Stimulated activated CD4-positive, alpha-beta T cell treated with anti-CD3 and anti-CD28 coated beads, Interleukin-12 subunit alpha, Interleukin-12 subunit beta, amount 100 ng/mL, for 24 hours (primary cell): Measurements from ENCODE around the gene SATB1.
A peak's percentile ranks its signal among the peaks of the same experiment; 100 is the strongest.

Experiments
- DNase-seq, 2 experiments: peaks; one replicate each; pipeline ENCODE4 v3.0.0-alpha.2; 2020; ENCODE audit warnings: low read depth in 2 of 2

The SATB1 gene

DNA sequence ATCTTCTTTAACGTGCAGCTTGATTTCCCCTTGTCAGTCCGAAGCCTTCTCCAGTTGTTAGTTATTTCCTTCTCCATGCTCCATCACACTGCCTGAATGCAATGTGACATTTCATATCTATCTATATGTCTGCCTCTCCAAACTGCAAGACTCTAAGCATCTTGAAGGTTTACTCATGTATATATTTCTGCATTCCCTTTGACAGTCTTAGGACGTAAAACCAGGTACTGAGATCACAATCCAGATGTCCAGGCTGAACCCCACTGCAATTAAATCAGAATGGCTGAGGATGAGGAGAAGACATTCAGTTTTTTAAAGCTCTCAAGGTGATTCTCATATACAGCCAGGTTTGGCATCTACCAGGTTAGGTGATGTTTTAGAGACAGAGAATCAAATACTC lies 6.1 kb upstream of the SATB1 start:
- no peak for DNase-seq

DNA sequence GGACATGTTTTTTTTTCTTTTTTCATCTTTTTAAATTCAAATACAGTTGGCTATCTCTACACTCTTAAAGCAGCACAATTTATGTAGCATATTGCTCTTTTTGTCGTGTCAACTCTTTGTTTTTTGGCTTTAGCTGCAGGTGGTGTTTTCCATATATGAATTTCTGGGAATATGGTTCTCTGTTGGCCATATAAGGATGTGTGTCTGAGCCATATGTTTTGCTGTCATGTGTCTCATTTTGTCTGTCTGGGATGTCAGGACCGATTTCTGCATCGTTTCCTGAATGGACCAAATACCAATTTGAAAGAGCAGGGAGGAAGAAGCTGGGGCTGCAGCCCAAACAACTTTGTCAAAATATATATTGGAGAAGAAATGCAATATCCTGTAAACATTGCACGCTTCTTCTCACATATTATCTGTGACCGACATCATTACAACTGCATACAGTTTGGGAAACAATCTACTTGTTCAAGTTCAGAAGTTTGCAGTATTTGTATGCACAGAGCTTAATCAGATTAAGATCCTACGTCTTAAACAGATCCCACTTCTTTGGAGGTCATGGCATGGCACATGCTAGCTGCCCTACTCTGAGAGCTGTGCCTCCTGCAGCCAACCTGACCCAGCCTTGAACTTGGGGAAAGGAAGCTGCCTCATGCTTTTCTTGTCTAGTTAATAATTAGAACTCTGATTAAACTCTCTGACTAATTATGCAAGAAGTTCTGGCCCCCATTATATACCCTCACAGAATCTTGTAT lies 4.0 kb upstream of the SATB1 start:
- no peak for DNase-seq

DNA sequence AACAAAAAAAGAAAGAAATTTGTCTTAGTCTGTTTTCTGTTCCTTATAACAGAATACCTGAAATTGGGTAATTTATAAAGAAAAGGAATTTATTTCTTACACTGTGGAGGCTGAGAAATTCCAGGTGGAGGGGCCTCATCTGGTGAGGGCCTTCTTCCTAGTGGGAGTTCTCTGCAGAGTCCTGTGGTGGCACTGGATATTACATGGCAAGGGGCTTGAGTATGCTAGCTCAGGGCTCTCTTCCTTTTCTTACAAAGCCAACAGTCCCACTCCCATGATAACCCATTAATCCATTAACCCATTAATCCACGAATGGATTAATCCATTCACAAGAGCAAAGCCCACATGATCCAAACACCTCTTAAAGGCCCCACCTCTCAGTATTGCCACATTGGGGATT lies 2.9 kb upstream of the SATB1 start:
- DNase-seq, result no peak

DNA sequence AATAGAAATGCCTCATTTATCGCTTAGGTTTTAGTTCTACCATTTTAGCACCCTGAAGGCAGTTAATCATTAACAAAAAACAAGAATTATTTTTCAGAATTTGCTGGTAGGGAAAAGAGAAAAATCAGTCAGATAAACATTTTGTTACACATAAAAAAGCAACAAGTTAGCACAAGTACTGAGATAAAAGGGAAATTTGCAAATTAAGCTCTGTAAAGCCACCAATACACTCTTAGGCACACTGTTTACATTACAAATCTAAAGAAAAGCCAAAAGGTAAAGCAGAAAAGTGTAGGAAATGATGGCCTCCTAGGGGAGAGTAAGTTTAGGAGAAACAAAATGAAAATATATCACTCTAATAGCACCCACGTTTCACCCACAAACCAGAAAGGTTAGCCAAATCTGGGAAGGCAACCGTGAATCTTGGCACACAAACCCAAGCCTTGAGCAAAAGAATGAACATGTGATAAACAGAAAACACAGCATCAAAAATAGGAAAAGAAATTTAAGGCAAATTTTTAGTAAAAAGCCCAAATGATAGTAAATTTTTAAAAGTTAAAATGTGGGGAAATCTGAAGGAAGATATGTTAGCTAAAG lies 1.6 kb upstream of the SATB1 start:
- no peak for DNase-seq

DNA sequence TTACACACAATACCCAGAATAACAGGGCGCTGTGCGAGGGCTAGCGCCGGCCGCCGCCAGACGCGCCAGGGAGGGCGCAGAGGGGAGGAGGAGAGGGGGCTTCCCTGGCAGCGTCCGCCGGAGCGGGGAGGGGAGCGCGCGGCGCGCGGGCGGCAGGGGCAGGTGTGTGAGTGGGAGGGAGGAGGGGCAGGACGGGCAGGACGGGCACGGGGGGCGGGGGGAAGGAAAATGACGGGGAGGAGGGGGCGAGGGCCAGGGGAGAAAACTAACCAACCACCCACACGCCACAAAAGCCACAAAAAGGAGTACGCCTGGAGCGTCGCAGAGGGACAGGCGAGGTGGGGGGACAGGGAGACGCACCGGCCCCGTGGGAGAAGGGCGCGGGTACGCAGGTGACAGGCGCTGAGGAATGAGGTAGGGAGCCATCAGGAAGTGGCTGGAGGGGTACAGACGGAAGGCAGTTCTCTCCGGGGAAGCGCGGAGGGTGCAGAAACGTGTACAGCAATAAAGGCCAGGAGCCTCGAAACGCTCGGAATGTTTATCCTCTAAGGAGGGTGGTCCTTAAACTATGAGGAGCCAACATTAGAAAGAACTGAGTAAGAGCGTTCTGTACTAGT lies 610 bp upstream of the SATB1 start:
- DNase-seq, result peak; percentile 37 to 65

DNA sequence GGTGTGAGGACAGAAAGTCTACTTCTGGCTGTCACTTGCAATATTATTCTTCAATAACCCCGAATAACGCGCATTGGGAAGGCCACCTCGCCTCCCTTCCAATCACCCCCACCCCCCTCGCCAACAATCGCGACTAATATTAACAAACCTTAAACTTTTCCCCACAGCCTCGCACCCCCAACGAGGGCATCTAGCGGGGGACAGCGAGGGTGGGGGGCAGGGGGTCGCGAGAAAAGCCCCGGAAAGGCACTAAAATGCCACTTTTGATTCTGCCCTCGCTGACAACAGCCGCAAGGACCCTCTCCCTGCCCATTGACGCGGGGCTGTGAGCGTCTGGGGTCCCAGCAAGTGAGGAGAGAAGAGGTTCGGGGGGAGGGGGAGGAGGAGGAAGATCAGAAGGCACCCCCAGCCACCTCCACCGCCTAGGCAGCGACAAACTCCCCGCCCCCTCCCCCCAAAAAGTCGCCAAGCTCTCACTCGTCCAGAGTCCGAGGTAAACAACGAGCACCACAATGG lies 868 bp downstream of the SATB1 start:
- DNase-seq, result no peak

DNA sequence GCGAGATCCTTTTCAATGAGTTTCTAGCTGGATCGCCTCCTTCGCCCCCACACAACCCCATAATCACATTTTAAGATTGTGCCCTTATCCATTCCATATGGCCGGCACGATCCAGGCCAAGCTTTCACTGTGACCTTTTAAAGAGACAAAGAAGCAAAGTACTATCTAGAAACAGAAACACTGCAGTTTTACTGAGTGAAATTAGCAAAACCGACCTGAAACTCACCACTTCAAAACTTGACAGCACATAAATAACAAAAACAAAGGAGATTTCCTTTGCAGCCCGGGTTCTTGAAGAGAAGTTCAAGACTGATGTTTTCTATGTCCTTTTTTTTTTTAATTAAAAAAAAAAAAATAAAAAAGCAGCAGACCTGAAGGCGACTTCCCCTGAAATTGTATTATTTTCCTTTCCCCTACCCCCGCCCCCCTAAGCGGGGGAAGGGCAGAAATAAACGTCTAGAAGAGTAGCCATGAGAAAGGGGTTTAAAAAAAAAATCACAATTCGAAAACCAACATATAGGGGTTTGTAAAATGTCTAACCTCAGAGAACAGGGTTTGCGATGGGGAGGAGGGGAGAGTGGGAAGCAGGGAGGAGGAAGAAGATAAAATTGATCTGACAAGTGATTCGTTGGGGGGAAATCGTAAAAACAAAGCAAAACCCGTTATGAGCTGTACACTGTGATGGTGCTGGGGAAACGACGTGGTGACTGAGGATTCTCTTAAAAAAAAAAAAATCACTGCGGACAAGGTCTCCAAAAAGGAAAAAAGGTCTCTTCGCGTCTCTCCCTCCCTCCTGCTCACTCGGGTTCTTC lies 1.5 kb downstream of the SATB1 start:
- no peak for DNase-seq

DNA sequence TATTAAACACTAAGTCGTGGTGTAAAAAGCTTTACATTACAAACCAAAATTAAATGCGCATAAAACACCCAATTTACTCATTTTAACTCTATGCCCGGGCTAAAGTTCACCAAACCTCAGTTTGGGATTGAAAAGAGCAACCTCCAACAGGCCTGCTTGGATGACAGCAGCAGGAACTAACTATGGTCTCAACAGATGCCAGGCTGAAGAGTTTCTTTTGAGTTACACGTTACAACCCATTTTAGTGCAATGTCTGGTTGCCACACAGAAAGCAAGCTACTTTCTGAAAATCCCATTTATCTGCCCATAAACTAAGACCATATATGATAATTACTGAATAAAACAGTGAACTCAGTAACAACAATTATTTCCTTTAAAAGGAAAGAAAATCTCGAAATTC lies 2.2 kb downstream of the SATB1 start:
- no peak for DNase-seq

DNA sequence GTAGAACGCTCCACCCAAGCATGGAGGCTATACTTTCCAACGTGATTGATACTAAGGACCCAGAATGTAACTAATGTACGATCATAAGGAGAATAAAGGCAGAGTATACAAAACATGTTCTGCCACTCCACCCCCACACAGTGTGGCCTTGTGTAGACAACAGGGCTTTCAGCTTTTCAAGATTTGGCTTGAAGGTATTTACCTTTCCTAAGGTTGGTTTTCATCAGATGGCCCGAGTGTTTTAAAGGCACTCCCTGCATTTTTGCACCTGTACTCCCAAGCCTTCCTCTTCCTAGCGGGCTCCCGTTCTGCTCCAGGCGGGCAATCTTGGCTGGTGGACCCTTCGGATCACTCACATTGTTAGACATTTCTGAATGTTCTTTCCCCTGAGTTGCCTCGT lies 4.6 kb downstream of the SATB1 start:
- DNase-seq, result no peak

DNA sequence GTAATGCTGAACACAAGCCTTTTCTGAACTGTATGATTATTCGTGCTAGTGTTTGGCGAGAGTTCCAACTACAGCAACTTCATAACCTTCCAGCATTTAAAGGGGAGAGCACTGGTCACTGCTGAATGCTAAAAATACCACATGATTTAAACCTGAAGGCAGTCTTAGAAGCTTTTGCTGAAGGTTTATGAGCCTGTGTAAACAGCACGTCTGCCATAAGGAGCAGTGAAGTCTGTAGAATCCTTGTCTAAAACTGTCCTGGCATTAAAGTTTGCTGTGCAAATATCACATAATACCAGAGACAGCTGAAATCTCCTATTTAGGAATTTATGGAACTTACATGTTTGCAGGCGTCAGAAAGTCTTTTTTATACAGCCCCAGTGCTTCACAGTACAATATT lies 5.9 kb downstream of the SATB1 start:
- DNase-seq, result no peak

DNA sequence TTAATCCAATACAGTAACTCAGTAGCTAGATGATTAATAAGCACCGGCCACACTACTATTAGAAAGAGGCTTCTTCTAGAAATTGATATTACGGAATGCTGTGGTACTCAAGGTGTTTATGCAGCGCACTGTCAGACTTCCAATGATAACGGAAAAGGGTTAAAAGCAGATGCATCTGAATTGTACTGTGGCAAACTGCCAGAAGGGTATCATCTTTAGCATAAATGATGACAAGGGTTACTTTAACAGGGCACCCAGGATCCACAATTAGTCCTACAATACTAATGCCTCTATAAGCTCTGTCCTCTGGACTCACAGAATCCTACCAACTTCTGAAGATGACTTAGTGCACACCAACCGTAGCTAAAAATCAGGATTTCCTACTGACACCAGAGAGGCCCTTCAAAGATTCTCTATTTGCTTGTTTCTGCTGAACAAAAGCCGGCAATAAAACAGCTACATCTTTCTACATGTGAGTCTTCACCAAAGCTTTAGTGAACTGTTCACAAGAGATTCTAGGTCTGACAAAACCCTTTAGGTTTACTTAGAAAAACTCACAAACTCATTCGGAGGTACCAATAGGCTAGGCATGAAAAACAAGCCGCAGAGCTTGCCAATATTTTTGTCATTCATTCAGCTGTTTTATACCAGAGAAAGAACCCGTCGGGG lies 7.1 kb downstream of the SATB1 start:
- DNase-seq, result no peak

DNA sequence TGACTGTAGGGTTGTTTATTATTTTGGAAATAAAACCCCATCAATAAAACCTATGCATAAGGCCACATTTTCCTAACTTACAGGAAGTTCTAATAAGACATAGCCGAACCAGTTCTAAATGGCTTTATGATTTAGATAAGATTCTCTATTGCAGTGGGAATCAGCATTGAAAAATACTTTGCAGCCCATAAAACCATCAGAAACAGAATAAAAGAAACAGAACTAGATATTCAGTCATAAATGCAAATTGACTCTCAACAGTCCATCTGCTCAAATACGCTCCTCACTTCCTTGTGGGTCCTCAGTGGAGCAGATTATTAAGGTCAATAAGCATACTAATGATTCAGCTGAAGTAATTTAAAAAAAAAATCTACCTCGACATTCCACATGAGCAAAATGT lies 8.8 kb downstream of the SATB1 start:
- no peak for DNase-seq

DNA sequence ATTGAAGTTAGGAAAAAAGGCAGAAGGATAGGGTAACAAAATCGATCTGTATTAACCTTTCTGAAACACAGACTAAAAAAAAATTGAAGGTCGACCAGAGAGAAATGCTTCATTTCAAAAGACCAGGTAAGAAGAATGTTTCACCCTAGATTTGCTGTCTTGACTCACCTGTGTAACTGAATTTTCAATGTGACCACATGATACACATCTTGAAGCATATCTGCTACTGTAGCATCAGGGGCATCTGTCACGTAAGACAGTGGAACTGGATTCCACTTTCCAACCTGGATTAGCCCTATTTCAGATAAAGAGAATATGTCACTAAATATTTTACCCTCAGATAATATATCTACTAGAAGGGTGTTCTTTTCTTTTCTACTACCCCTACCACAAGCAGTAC lies 9.3 kb downstream of the SATB1 start:
- DNase-seq, result no peak

DNA sequence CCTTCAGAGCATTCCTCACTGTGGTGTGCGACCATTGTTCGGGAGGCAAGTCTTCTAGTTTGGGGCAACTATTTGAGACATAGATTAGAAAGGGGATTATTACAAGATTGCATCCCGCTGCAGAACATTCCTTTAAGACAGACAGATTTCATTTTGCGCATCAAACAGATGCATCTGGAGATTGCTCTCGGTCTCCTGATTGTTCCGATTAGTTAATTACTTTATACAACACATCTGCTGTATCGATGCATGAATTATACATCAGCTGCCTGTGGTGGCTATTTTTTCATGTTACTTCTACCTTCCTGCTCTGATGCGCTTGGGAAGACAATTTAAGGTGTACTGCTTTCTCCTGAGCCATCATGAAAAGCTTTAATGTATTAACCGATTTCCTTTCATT lies 10.0 kb downstream of the SATB1 start:
- DNase-seq, result no peak

DNA sequence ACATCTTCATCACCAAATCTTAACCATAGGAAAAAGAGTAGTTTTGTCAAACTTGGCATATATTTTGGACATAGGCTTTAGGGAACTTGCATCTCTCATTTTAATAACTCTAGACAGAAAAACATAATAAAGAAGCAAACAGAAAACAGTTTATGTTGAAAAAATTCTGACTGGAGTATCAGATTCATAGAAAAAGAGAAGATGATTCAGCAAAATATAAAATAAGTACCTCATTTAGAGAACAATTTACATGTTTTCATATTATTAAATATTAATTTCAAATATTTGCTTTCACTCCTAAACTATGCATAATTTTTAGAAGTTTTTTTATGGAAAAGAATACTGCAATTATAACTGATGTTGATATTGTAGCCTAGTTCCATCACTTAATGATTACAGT lies 12.5 kb downstream of the SATB1 start:
- no peak for DNase-seq

DNA sequence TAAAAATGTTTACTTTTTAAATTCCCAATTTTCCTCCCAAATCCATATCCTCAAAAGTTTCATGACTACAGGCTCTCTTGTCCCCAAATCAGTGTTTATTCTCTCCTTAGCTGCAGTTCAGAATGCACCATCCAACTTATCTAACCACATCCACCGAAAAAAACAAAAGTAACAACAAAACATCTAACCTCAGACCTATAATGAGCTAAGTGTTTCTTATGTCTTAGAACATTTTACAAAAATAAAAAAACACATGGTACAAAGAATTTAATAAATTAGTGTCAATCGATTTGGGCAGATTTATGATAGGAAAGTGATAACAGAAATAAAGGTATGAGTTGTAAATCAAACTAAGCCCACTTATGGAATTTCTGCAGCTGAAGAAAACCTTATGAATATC lies 13.6 kb downstream of the SATB1 start:
- no peak for DNase-seq

DNA sequence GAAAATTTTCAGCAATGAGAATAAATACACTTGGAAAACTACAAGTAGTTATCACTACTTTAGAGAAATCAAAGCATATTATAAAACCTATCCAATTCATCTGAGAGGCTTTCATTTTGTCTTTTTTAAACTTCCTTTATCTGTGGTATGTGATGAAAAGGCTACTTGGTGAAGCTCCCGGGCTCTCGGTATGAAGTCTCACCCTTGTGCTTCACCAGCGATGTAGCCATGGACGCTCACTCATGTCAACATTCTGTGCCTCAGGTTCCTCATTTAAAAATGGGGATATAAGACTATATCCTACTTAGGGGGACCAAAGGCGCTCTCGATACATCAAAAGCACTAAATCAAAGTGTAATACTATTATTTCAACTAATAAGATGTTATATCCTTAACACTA lies 14.9 kb downstream of the SATB1 start:
- no peak for DNase-seq

DNA sequence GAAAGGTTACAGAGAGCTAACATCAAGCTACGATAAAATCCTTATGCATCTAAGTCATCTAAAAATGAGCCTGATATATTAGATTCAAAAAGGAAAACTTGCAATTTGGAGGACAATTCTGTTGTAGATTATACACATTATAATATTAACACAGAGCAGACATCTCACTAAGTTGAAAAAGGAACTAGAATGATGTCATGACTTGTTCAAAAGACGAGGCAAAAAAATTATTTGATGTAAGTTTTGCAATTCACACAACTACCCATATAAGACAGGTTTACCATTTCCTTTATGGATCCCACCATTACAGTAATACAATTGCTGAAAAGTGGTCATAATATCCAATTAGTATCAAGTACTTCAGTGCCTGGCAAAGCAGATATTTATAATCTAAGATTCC lies 15.9 kb downstream of the SATB1 start:
- DNase-seq, result no peak

DNA sequence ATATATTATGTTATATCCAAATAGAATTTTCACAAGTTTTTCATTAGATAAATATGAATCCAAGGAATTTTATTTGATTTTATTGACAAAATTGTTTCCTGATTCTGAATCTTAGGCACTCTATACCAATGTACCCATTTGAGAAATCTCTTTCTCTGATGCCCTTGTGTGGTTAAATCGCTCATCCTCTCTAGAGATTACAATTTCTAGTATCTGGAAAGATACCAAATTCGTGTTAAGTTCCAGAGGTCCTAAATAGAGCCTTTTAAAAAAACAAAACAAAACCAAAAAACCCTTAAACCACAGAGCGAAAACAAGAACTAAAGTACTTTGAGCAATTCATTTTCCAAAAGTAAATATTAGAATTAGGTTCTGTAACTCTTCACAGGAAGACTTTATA lies 20.0 kb downstream of the SATB1 start:
- DNase-seq, result no peak

DNA sequence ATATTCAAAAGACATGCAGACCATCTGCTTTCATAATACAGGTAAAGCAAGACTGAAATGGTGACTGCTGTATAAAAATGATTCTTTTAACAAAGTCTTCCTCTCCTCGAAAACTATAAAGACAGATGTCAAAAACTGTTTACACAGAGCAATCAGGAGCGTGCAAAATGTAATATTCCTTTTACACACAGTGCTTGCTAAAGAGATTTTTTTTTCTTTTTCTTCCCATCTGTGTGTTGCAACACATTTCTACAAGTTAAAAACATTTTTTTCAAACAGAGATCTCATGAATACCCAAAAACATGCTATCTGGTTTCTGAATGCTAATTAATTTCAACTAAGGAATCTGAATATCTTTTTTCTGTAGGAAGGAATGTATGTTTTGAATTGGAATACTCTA lies 22.1 kb downstream of the SATB1 start:
- no peak for DNase-seq

DNA sequence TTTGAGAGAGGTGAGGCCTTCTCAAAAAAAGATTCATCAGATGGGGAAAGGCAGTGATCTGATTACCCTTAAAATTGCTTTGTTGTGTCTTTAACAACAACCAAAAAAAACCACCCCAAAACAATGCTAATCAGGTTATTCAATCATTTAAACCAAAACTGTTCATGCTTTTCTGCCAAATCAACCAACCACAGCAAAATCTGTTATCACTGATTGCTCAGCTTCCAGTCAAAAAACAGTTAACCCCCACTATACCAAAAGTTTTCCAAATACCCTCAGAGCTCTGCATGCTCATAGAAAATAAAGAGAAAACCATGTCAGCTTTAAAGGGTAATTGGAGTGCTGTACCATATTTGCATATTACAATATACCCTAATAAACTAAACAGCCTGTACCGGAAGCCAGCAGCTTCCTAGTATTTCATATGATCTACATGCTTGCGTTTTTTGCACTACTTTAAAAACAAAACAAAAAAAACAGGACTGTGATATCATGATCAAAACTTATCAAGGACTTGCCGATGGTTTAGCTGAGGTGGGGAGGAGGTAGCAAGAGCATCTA lies 22.8 kb downstream of the SATB1 start:
- no peak for DNase-seq
